Body of pancreas (tissue), 4 donors: ENCODE data around the gene ABLIM1. TPM values are rescaled to one million over a fixed set of nuclear protein-coding genes. Genes with fewer than 3 reads are reported as not detected.

Experiments used
- ATAC-seq: fragments of 150-250 bp; one replicate; pipeline ENCODE4 v1.9.1; 2016
- DNase-seq, 4 donors: peaks; one replicate each; pipeline ENCODE4 v3.0.0-alpha.2; 2019
- H3K27ac ChIP-seq, 4 donors: fragments of 200-600 bp; sonication (generic); 1 replicate in 3 of 4; 2 replicates in 1 of 4; pipeline versions ENCODE4 v1.5.1 to v1.6.1; 2016 to 2019; ENCODE audit warnings: mild to moderate bottlenecking in 1 of 4, mixed read lengths in 1 of 4, moderate library complexity in 1 of 4
- H3K27me3 ChIP-seq, 2 donors: fragments of 200-600 bp; sonication (generic); one replicate each; pipeline ENCODE4 v1.6.0; 2016; ENCODE audit warnings: mild to moderate bottlenecking in 1 of 2
- H3K36me3 ChIP-seq, 2 donors: fragments of 200-600 bp; sonication (generic); replicated peaks in 1 of 2; 2 replicates each; pipeline ENCODE4 v1.5.1; 2016; ENCODE audit warnings: low read depth in 2 of 2; ENCODE audit not compliant: insufficient read depth in 1 of 2
- H3K4me1 ChIP-seq: fragments of 200-600 bp; sonication (generic); one replicate; pipeline ENCODE4 v1.6.0; 2016
- H3K4me3 ChIP-seq, 2 donors: fragments of 200-600 bp; sonication (generic); 1 replicate in 1 of 2; 2 replicates in 1 of 2; pipeline ENCODE4 v1.5.1; 2016 to 2019
- H3K9me3 ChIP-seq, 3 donors: fragments of 200-600 bp; sonication (generic); 1 replicate in 2 of 3; 2 replicates in 1 of 3; pipeline ENCODE4 v1.5.1; 2016
- CTCF ChIP-seq, 7 experiments: fragments of 450-650 bp in 4 of 7; fragments of 200-600 bp in 3 of 7; sonication (generic) in 3 of 7; IDR thresholded peaks; one replicate each; pipeline ENCODE4 v1.5.1; 2016 to 2019; ENCODE audit warnings: antibody characterized with exemption in 7 of 7
- POLR2A ChIP-seq, 3 donors: fragments of 450-650 bp; IDR thresholded peaks; one replicate each; pipeline ENCODE4 v1.6.1; 2016; ENCODE audit warnings: antibody characterized with exemption in 3 of 3, mild to moderate bottlenecking in 2 of 3
- WGBS, 2 donors: methylation state at CpG; one replicate each; pipeline ENCODE4 v1.1.5; 2017; 5-methylcytosine and 5-hydroxymethylcytosine counted together
- intact Hi-C: fragments of 100-400 bp; cut with DNase I; formaldehyde crosslinking; loops from one replicate; pipeline ENCODE4 v1.15.1; 2023
- total RNA-seq, 2 donors: library from RNA; depleted of rRNA; stranded (reverse); fragments of >200 nt; gene quantifications; one replicate each; pipeline ENCODE4 v1.1.0, GENCODE V29; 2016

The ABLIM1 gene
- total RNA-seq, 2 donors from 2014 or later: 34.6 to 54.7 TPM

GRCh38 chr10:114684822-114685209 is 26.7 kb upstream of the ABLIM1 start:
- DNase-seq (peak; percentile 51 to 78 (median 66)), ATAC-seq (peak; percentile 94)
- Histone ChIP-seq H3K36me3 (no peaks in the 10 kb centered on the region), H3K9me3 (no peaks in the 10 kb centered on the region), H3K27me3 (no peaks in the 10 kb centered on the region), H3K4me3 (no peak overlapping the region), H3K4me1 (peaks cover 57% of the 10 kb centered on the region), H3K27ac (peak overlapping the region; percentile 79 to 95 (median 91))
- intact Hi-C loops: no loop called here
- WGBS, 2 donors: 6 to 7% methylated on average over 5 of the region's 5 CpGs
- peak in 2 of 3 donors; percentile 48 to 57 for TF ChIP-seq POLR2A (IDR thresholded peaks at IDR 0.05)
- peak in 1 of 7 experiments; percentile 3 for TF ChIP-seq CTCF (IDR thresholded peaks at IDR 0.05)

- peaks cover 57% of the 10 kb centered on the region for H3K4me1 ChIP-seq
- 21 to 39% methylated on average over 10 to 12 of the region's 12 CpGs for WGBS, 2 donors
Observed at GRCh38 chr10:114684084-114684821, 26.2 kb upstream of the ABLIM1 start.

GRCh38 chr10:114683593-114683992 is 25.5 kb upstream of the ABLIM1 start:
- ATAC-seq (no peak), DNase-seq (peak in 2 of 4 donors; percentile 30 to 34)
- peak overlapping the region; percentile 79 to 95 (median 91) for H3K27ac ChIP-seq
- no peak for TF ChIP-seq CTCF (IDR thresholded peaks at IDR 0.05)
- no peak for TF ChIP-seq POLR2A (IDR thresholded peaks at IDR 0.05)
- no peaks in the 10 kb centered on the region for H3K9me3 ChIP-seq
- intact Hi-C loops: no loop called here
- no peaks in the 10 kb centered on the region for H3K36me3 ChIP-seq
- no peak overlapping the region for H3K4me3 ChIP-seq
- 46 to 71% methylated on average over 8 to 9 of the region's 9 CpGs for WGBS, 2 donors
- peaks cover 58% of the 10 kb centered on the region for H3K4me1 ChIP-seq
- H3K27me3 ChIP-seq: no peaks in the 10 kb centered on the region

More at GRCh38 chr10:114684084-114684821, 26.2 kb upstream of the ABLIM1 start:
- Histone ChIP-seq H3K27ac (peak overlapping the region; percentile 79 to 95 (median 91)), H3K36me3 (no peaks in the 10 kb centered on the region), H3K9me3 (no peaks in the 10 kb centered on the region), H3K27me3 (no peaks in the 10 kb centered on the region), H3K4me3 (no peak overlapping the region)
- intact Hi-C loops: no loop called here
- TF ChIP-seq CTCF (IDR thresholded peaks at IDR 0.05): no peak
- no peak for TF ChIP-seq POLR2A (IDR thresholded peaks at IDR 0.05)
- DNase-seq (peak; percentile 38 to 64 (median 62)), ATAC-seq (peak; percentile 58)

- no peak for TF ChIP-seq POLR2A (IDR thresholded peaks at IDR 0.05)
- TF ChIP-seq CTCF (IDR thresholded peaks at IDR 0.05): no peak
- 59 to 63% methylated on average over 10 of the region's 10 CpGs for WGBS, 2 donors
- DNase-seq (peak in 3 of 4 donors; percentile 24 to 36 (median 27)), ATAC-seq (no peak)
- Histone ChIP-seq H3K4me1 (peaks cover 62% of the 10 kb centered on the region), H3K9me3 (no peaks in the 10 kb centered on the region), H3K4me3 (no peak overlapping the region), H3K36me3 (no peaks in the 10 kb centered on the region), H3K27ac (peak overlapping the region; percentile 79 to 95 (median 91)), H3K27me3 (no peaks in the 10 kb centered on the region)
- intact Hi-C loops: no loop called here
Observed at GRCh38 chr10:114683162-114683561, 25.1 kb upstream of the ABLIM1 start.
